Retina (tissue), 1 donor: Measurements from ENCODE around the gene IZUMO1.
"Not testable (repeated sequence)": the region's sequence is repeated elsewhere in the genome, so short reads cannot be mapped to it uniquely, and the experiment has no call there.

Experiments
- DNase-seq: peaks from one replicate; pipeline ENCODE4 v3.0.0-alpha.2; 2016

Gene IZUMO1

DNA sequence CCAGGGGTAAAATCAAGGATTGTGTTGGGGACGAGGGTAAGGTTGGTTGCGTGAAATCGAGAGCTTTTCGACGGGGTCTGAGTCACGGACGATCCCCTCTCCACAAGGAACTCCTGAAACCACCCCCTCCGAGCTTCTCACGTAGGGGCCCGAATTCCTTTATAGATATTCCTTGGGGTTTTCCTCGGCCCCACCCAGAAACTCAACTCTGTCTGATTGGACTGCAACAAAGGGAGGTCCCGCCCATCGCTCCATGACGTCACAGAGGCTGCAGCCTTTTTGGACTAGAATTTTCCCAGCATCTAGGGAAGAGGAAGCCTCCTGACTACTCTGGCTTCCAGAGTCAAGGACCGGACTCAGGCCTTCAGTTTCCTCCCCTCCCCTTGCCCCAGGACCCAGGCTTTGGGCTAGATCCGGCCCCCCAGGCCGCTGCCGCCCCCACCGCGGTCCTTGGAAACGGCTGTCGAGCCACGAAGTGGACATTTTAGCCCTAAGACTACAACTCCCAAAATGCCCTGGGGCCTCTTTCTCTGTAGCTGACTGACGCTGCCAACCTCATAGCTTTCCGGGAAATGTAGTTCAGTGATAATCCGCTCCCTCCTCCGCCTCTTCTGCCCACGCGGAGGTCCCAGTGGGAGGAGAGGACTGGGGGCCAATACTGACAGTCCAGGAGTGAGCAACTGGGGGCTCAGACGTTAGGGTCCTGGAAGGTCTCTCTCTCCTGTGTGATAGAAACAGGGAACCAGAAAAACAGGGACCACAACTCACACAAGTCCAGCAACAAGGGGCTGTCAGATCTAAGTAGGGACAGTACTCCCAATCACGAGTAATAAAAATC, at the start of gene IZUMO1:
Gene IZUMO1 (minus strand): TSS at position 172 of the 838 bp plus-strand sequence. CDS start 1,050 bp downstream, outside the sequence.
- peak; percentile 92 for DNase-seq

GRCh38 chr19:48795685-48796070, 49.0 kb upstream of the IZUMO1 start:
- no peak for DNase-seq

GRCh38 chr19:48795055-48795684, 48.5 kb upstream of the IZUMO1 start:
- peak; percentile 98 for DNase-seq

GRCh38 chr19:48794291-48794690, 47.6 kb upstream of the IZUMO1 start:
- no peak for DNase-seq

GRCh38 chr19:48793271-48793670, 46.6 kb upstream of the IZUMO1 start:
- no peak for DNase-seq

DNA sequence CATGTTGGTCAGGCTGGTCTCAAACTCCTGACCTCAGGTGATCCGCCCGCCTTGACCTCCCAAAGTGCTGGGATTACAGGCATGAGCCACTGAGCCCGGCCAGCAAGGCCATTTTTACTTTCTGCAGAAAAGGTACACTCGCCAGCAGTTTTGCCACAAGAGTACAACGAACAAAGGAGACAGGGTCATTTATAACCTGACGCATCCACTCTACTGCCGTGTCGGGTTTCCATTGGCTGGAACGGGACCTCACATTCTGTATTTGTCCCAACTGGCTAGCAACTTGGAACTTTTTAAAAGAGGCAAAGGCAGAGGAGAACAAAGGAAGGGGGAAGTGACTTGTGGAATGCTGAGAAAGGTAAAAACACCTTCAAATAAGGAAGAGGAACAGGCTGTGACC, 40.6 kb upstream of the IZUMO1 start:
- DNase-seq = not testable (repeated sequence)

- DNase-seq = not testable (repeated sequence)
Observed at GRCh38 chr19:48786422-48786821, 39.7 kb upstream of the IZUMO1 start.

DNA sequence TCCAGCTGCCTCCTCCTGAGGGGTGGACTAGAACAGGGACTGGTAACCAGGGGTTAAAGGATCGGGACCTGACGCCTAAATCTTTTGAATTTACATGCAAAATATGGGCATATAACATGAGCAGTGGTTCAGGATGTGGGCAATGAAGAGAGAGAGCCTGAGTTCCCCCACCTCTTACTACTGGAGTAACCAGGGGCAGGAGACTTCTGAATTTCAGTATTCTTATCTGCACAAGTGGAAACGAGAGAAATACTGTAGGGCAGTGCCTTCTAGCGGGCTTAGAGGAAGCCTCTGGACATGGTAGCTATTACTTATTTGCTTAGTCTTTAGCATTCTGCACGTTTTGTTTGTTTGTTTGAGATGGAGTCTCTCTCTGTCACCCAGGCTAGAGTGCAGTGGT, 37.8 kb upstream of the IZUMO1 start:
- DNase-seq = no peak

- peak; percentile 28 for DNase-seq
Observed at GRCh38 chr19:48780631-48781391, 34.1 kb upstream of the IZUMO1 start.

DNA sequence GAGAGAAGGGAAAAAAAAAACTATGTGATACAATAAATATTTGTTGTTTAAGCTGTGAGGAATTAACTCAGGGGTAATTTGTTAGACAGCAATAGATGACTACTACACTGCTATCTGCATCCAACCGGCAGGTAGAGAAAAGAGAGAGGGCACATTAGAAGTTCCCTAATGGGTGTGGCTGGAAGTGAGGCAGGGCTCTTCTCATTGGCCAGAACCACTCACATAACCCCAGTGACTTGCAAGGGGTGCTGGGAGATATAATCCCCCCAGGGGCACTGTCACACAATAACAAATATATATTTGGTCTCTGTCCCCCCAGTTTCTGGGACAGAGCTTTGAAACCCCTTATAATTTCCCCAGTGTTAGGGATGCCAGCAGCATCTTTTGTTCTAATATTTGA, 32.9 kb upstream of the IZUMO1 start:
- DNase-seq = no peak

- DNase-seq = no peak
Observed at GRCh38 chr19:48777720-48778119, 31.0 kb upstream of the IZUMO1 start.

DNA sequence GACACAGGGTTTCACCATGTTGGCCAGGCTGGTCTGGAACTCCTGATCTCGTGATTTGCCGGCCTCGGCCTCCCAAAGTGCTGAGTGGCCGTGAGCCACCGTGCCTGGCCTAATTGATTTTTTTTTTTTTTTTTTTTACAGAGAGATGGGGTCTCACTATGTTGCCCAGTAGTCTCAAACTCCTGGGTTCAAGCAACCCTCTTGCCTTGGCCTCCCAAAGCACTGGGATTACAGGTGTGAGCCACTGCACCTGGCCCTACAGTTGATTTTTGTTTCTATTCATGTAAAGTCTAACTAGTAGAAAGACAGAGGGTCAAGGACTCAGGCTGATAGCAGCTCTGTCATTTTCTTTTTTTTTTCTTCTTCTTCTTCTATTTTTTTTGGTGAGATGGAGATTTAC, 30.4 kb upstream of the IZUMO1 start:
- DNase-seq = no peak

DNA sequence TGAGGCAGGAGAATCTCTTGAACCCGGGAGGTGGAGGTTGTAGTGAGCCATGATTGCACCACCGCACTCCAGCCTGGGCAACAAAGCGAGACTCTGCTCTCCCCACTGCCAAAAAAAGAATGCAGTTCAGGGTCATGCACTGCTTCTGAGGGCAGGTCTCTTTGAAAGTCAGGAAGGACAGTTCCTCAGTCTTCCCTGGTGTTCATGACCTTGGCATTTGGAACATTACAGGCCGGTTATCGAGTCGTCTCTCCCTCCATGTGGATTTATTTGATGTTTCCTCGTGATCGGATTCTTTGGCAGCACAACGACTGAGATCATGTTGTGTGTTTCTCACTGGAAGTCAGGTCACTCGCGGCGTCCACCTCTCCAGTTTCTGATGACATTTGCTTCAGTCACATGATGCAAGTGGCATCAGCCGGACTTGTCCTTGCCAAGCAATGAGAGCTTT, 25.8 kb upstream of the IZUMO1 start:
- DNase-seq = no peak

GRCh38 chr19:48770734-48771472, 24.2 kb upstream of the IZUMO1 start:
- DNase-seq = no peak

- no peak for DNase-seq
Observed at GRCh38 chr19:48770266-48770665, 23.6 kb upstream of the IZUMO1 start.

GRCh38 chr19:48768994-48769713, 22.4 kb upstream of the IZUMO1 start:
- DNase-seq = no peak

- not testable (repeated sequence) for DNase-seq
Observed at GRCh38 chr19:48768171-48768753, 21.6 kb upstream of the IZUMO1 start.

DNA sequence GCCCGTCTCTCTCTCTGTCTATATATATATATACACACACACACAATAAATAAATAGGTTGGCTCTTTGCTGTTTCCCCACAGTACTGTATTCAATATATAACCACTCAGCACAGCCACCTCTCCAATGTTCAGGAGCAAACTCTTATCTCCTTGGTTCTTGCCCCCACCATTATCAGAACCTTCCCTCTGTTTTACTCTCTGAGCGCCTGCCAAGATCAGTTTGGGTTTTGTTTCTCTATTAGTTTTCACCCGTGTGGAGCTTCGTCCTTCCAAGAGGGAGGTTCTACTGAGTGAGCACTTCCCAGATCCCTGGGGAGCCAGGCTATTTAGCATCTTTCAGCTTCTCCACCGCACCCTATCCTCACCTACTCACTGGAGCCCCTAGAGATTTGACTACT, 19.1 kb upstream of the IZUMO1 start:
- not testable (repeated sequence) for DNase-seq

GRCh38 chr19:48760504-48761205, 13.9 kb upstream of the IZUMO1 start:
- DNase-seq = no peak

DNA sequence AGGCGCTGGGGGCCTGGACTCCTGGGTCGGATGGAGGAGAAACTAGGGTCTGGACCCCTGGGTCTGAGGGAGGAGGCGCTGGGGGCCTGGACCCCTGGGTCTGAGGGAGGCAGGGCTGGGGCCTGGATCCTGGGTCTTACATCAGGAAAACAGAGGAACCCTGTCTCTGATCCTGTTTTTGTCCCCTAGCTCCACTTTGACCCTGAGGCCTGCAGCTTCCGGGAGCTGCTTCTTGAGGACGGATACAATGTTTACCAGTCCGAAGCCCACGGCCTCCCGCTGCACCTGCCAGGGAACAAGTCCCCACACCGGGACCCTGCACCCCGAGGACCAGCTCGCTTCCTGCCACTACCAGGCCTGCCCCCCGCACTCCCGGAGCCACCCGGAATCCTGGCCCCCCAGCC, 11.0 kb upstream of the IZUMO1 start:
- DNase-seq = no peak

DNA sequence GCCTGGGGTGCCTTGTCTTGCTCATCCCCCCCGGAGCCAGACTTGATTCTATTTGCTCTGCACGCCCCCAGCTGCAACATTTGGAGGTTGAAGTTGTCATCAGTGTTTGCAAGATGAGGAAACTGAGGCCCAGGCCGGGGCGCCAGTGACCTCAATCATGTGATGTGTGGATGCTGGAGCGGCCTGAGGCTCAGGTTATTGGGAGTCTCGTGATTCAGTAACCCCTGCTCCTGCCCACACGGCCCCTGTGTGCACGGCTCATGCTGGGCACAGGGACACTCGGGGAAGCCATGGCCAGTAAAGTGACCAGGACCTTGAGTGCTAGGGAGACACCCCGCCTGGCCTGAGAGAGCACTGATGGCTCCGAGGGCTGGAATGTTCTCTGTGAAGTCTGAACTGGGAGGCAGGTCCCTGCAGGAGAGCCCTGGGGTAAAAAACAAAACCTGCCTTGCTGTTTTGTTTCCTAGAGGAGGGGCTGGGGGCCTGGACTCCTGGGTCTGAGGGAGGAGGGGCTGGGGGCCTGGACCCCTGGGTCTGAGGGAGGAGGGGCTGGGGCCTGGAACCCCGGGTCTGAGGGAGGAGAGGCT, 10.5 kb upstream of the IZUMO1 start:
- no peak for DNase-seq
